ENCODE results near the gene NTM. TPM values are rescaled to one million over a fixed set of nuclear protein-coding genes. Genes with fewer than 3 reads are reported as not detected.

Gene NTM
- total RNA-seq, 4 donors from 2014 or later, result 1.4 to 2.8 (median 1.7) TPM

DNA sequence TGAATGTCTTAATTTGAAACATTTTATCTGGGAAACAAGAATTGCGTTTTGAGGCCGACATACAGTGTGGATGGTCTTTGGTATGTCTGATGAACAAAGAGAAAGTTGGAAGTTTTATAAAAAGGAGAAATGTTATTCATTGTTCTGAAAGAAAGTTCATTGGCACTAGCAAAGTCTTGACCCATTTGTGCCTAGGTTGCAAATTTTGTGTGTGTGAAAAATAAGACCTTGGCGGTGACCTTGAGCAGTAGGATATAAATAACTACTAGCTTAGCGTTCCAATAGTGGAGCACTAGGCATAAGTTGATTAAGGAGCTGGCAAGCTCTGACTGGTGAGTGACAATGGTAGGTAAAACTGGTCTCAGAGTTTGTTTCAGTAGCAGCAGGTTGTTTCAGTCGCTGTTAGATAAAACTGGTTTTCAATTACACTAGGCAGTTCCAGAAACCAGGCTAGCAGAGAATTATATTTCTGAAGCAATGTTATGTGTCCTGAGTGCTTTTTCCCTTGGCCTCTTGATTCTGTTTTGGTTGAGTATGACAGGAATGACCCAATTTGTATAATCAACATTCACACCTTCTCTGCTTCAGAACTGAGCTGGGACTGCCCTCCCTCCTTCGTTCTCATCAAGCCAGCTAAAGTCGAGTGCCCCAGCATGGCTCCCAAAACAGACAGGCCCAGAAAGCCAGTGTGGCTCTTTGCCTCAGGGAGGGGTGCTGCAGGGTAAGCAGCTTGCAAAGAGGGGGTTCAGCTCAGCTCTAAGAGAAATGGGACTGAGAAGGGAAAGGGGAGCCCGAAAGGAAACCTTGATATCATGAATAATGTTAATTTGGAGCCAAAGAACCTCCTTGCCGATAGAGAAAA is 85.7 kb downstream of the NTM start:
- Histone ChIP-seq H3K9me3 (no peaks in the 10 kb centered on the region), H3K4me1 (no peaks in the 10 kb centered on the region), H3K27me3 (no peaks in the 10 kb centered on the region), H3K27ac (no peak overlapping the region), H3K36me3 (no peaks in the 10 kb centered on the region), H3K4me3 (no peak overlapping the region)
- DNase-seq, result no peak
- TF ChIP-seq POLR2A (IDR thresholded peaks at IDR 0.05), result no peak
- TF ChIP-seq, protein P1, sequence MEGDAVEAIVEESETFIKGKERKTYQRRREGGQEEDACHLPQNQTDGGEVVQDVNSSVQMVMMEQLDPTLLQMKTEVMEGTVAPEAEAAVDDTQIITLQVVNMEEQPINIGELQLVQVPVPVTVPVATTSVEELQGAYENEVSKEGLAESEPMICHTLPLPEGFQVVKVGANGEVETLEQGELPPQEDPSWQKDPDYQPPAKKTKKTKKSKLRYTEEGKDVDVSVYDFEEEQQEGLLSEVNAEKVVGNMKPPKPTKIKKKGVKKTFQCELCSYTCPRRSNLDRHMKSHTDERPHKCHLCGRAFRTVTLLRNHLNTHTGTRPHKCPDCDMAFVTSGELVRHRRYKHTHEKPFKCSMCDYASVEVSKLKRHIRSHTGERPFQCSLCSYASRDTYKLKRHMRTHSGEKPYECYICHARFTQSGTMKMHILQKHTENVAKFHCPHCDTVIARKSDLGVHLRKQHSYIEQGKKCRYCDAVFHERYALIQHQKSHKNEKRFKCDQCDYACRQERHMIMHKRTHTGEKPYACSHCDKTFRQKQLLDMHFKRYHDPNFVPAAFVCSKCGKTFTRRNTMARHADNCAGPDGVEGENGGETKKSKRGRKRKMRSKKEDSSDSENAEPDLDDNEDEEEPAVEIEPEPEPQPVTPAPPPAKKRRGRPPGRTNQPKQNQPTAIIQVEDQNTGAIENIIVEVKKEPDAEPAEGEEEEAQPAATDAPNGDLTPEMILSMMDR (IDR thresholded peaks at IDR 0.05), result no peak

DNA sequence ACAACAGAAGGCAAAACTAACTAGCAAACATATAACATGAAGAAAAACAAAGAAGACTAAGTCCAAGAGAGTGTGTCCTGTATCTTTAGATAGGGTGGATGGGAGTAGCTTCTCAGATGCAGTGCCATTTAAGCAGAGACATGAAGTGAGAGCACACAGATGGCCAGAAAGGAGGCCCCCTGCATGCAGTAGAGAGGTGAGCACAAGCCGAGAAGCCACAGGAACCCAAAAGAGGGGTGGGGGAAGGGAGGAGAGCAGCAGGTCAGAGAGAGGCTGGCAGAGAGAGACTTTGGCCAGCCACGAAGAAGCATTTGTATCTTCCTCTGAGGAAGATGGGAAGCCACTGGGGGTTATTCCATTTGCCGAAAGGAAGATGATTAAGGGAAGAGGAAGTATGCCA is 86.7 kb downstream of the NTM start:
- DNase-seq, result no peak
- Histone ChIP-seq H3K27ac (no peak overlapping the region), H3K36me3 (no peaks in the 10 kb centered on the region), H3K9me3 (no peaks in the 10 kb centered on the region), H3K4me3 (no peak overlapping the region), H3K4me1 (no peaks in the 10 kb centered on the region), H3K27me3 (no peaks in the 10 kb centered on the region)
- no peak for TF ChIP-seq POLR2A (IDR thresholded peaks at IDR 0.05)

DNA sequence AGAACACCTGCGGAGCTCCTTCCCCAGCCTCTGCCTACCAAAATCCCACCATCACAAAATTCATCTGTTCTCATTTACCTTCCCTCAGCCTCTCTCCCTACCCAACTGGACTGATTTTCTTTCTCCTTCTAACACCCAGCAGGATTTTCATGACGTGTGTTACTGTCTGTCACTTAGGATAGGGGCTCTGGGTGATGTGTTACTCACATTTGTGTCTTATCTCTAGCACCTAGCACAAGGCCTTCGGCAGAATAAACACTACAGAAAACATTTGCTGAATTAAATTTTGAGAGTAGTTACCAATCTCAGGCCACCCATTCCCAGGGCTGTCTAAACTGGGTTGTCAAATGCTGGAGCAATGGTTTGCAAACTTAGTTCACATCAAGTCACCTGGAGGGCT is 88.0 kb downstream of the NTM start:
- Histone ChIP-seq H3K27me3 (no peaks in the 10 kb centered on the region), H3K4me3 (no peak overlapping the region), H3K36me3 (no peaks in the 10 kb centered on the region), H3K4me1 (no peaks in the 10 kb centered on the region), H3K9me3 (no peaks in the 10 kb centered on the region), H3K27ac (no peak overlapping the region)
- no peak for DNase-seq
- TF ChIP-seq, protein P1 (IDR thresholded peaks at IDR 0.05), result no peak
- no peak for TF ChIP-seq POLR2A (IDR thresholded peaks at IDR 0.05)

DNA sequence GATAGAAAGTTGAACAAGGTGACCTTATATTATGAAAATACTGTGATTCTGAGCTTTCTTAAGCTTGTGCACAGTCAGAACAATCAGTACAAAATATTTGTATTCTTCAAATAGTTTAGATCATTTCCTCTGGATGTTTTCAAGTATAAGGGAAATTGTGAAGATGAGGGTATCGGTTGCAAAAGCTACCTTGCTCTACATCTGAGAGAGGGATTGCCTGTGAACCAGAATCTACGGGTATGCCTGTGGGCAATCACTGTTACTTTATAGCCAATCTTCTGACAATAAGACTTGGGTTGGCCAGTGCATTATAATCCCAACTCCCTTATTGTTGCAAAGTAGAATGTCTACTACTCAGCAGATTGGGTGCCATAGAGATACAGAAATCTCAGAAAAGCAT is 90.5 kb downstream of the NTM start:
- TF ChIP-seq POLR2A (IDR thresholded peaks at IDR 0.05), result no peak
- TF ChIP-seq, protein P1 (IDR thresholded peaks at IDR 0.05), result no peak
- H3K27me3 ChIP-seq, result no peaks in the 10 kb centered on the region
- no peak for DNase-seq

DNA sequence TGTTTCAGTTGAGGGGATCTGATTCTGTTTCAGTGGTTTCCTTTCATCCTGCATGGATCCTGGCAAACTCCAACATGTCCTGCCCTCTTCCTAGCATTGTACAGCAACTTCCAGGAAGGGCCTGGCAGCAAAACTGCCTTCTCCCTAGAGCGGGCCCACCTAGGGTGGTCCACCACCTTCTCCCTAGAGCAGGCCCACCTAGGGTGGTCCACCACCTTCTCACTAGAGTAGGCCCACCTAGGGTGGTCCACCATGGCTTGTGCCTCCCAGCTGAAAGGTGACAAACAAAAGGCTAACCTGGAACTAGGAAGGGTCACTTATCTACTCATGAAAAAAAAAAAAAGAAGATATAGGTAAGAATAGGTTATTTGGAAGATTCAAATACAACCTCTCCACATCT is 92.2 kb downstream of the NTM start:
- H3K4me3 ChIP-seq, result no peak overlapping the region
- no peaks in the 10 kb centered on the region for H3K36me3 ChIP-seq
- no peak for TF ChIP-seq POLR2A (IDR thresholded peaks at IDR 0.05)
- TF ChIP-seq, protein P1 (IDR thresholded peaks at IDR 0.05), result no peak

More for the DNA sequence above, 90.5 kb downstream of the NTM start:
- H3K4me1 ChIP-seq, result no peaks in the 10 kb centered on the region
- H3K36me3 ChIP-seq, result no peaks in the 10 kb centered on the region
- no peaks in the 10 kb centered on the region for H3K9me3 ChIP-seq
- H3K4me3 ChIP-seq, result no peak overlapping the region
- H3K27ac ChIP-seq, result no peak overlapping the region

DNA sequence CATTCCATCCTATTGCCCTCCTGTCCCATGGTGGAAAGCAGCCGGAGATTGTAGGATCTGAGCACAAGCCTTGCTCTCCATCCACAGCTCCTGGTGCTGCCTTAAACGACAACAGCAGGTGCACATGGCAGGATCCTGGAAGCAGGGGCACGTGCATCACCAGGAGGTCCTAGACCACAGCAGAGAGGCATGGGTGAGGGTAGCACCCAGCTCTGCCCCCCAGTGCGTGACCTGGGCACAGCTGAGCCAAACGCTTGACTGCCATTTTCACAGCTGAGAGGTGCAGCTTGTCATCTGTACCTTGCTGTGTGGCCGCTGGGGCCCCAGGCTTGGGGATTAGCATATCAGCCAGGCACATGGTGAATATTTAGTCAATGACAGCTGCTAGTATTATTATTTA is 92.7 kb downstream of the NTM start:
- Histone ChIP-seq H3K27me3 (no peaks in the 10 kb centered on the region), H3K27ac (no peak overlapping the region)

More for the DNA sequence above, 92.2 kb downstream of the NTM start:
- no peaks in the 10 kb centered on the region for H3K27me3 ChIP-seq
- H3K4me1 ChIP-seq, result no peaks in the 10 kb centered on the region
- DNase-seq, result no peak
- H3K9me3 ChIP-seq, result no peaks in the 10 kb centered on the region
- no peak overlapping the region for H3K27ac ChIP-seq

More for the DNA sequence above, 92.7 kb downstream of the NTM start:
- no peaks in the 10 kb centered on the region for H3K36me3 ChIP-seq
- DNase-seq, result no peak
- no peak overlapping the region for H3K4me3 ChIP-seq
- no peaks in the 10 kb centered on the region for H3K9me3 ChIP-seq
- TF ChIP-seq, protein P1 (IDR thresholded peaks at IDR 0.05), result no peak
- no peak for TF ChIP-seq POLR2A (IDR thresholded peaks at IDR 0.05)
- no peaks in the 10 kb centered on the region for H3K4me1 ChIP-seq

Measured in Peyer's patch (tissue), 4 donors.